ENCODE measurements around the gene EHD3.

Gene EHD3

GRCh38 chr2:31213601-31214443 is 20.1 kb upstream of the EHD3 start:
- DNase-seq: no peak

GRCh38 chr2:31214444-31214915 is 19.5 kb upstream of the EHD3 start:
- no peak for DNase-seq

- DNase-seq: no peak
Measured at GRCh38 chr2:31216734-31217133, 17.2 kb upstream of the EHD3 start.

GRCh38 chr2:31217465-31218200 is 16.3 kb upstream of the EHD3 start, which contains the start of gene CAPN14:
Gene CAPN14, minus strand, starts transcription at chr2:31217515. Its CDS starts 12,068 bp downstream, at chr2:31205447.
- DNase-seq: no peak

- no peak for DNase-seq
Measured at GRCh38 chr2:31219131-31219969, 14.6 kb upstream of the EHD3 start.

- no peak for DNase-seq
Measured at GRCh38 chr2:31221544-31221943, 12.4 kb upstream of the EHD3 start.

- DNase-seq: no peak
Measured at GRCh38 chr2:31222071-31222470, 11.9 kb upstream of the EHD3 start.

GRCh38 chr2:31223026-31223425 is 10.9 kb upstream of the EHD3 start:
- DNase-seq: no peak

- no peak for DNase-seq
Measured at GRCh38 chr2:31223749-31224148, 10.2 kb upstream of the EHD3 start.

- no peak for DNase-seq
Measured at GRCh38 chr2:31226266-31226665, 7.7 kb upstream of the EHD3 start.

GRCh38 chr2:31227110-31227509 is 6.8 kb upstream of the EHD3 start:
- DNase-seq: no peak

- peak; percentile 17 to 59 for DNase-seq
Measured at GRCh38 chr2:31227711-31228125, 6.2 kb upstream of the EHD3 start.

- DNase-seq: no peak
Measured at GRCh38 chr2:31228717-31229116, 5.2 kb upstream of the EHD3 start.

- DNase-seq: no peak
Measured at GRCh38 chr2:31230751-31231150, 3.2 kb upstream of the EHD3 start.

GRCh38 chr2:31231571-31232302 is 2.2 kb upstream of the EHD3 start:
- DNase-seq: no peak

- DNase-seq: no peak
Measured at GRCh38 chr2:31232586-31232985, 1.4 kb upstream of the EHD3 start.

GRCh38 chr2:31233231-31233630 is 721 bp upstream of the EHD3 start:
- peak in 1 of 2 experiments; percentile 46 for DNase-seq

GRCh38 chr2:31234683-31235503 is 941 bp downstream of the EHD3 start:
- DNase-seq: no peak

- DNase-seq: no peak
Measured at GRCh38 chr2:31235504-31235902, 1.6 kb downstream of the EHD3 start.

- DNase-seq: no peak
Measured at GRCh38 chr2:31236433-31237205, 2.7 kb downstream of the EHD3 start.

Data from NCI-H2081 (cell line).